WTC11 (cell line): ENCODE results near the gene CTDSPL. TPM values are rescaled to one million over a fixed set of nuclear protein-coding genes. Genes with fewer than 3 reads are reported as not detected.

ENCODE experiments used
- ATAC-seq: fragments of 200-7000 bp; cut with Tn5 transposase; 2 replicates; pipeline ENCODE4 v1.10.0; 2021; ENCODE audit warnings: mild to moderate bottlenecking, moderate library complexity
- CTCF ChIA-PET: fragments of 300-600 bp; sonication (Branson Sonifier 250); formaldehyde crosslinking; loops from one replicate; lab custom pipeline; 2021; ENCODE audit warnings: antibody characterized with exemption; lab: Charles Lee
- POLR2A ChIA-PET: fragments of 350-600 bp; sonication (Branson Sonifier 250); formaldehyde crosslinking; loops from one replicate; lab custom pipeline; 2021; ENCODE audit warnings: antibody characterized with exemption; lab: Charles Lee
- DNase-seq: peaks from one replicate; pipeline ENCODE4 v3.0.0; 2021; ENCODE audit warnings: low spot score
- H3K27ac Mint-ChIP-seq: 2 replicates; pipeline ENCODE4 v1.8.0; 2021; ENCODE audit warnings: mixed read lengths
- H3K27me3 Mint-ChIP-seq: 2 replicates; pipeline ENCODE4 v1.8.0; 2021; ENCODE audit warnings: low read depth, mild to moderate bottlenecking, moderate library complexity, mixed read lengths
- H3K36me3 Mint-ChIP-seq: 2 replicates; pipeline ENCODE4 v1.8.0; 2021; ENCODE audit warnings: mixed read lengths
- H3K4me1 Mint-ChIP-seq: 2 replicates; pipeline ENCODE4 v1.8.0; 2022; ENCODE audit warnings: mixed read lengths
- H3K4me3 Mint-ChIP-seq: 2 replicates; pipeline ENCODE4 v1.8.0; 2021; ENCODE audit warnings: mild to moderate bottlenecking, moderate library complexity, mixed read lengths
- H3K9me3 Mint-ChIP-seq: 2 replicates; pipeline ENCODE4 v1.8.0; 2021; ENCODE audit warnings: mixed read lengths
- ATF1 ChIP-seq: sonication (generic); formaldehyde crosslinking; IDR thresholded peaks from 2 replicates; pipeline ENCODE4 v1.8.1; 2023; ENCODE audit warnings: mild to moderate bottlenecking, moderate library complexity, missing genetic modification reagents
- CBFB ChIP-seq: sonication (generic); formaldehyde crosslinking; IDR thresholded peaks from 2 replicates; pipeline ENCODE4 v1.8.1; 2022; ENCODE audit warnings: mild to moderate bottlenecking, low read depth, missing genetic modification reagents
- EMX1 ChIP-seq: fragments of 250-450 bp; sonication (Bioruptor Pico); IDR thresholded peaks from 2 replicates; pipeline ENCODE4 v1.8.0; 2021; ENCODE audit warnings: mild to moderate bottlenecking
- ESRRA ChIP-seq: sonication (generic); formaldehyde crosslinking; IDR thresholded peaks from 2 replicates; pipeline ENCODE4 v1.8.1; 2022; ENCODE audit warnings: mild to moderate bottlenecking, missing genetic modification reagents, borderline replicate concordance
- FOXP1 ChIP-seq: sonication (generic); formaldehyde crosslinking; IDR thresholded peaks from 2 replicates; pipeline ENCODE4 v1.8.0; 2022; ENCODE audit warnings: missing genetic modification reagents, mild to moderate bottlenecking, moderate library complexity, borderline replicate concordance
- GABPB1 ChIP-seq: sonication (generic); formaldehyde crosslinking; IDR thresholded peaks from 2 replicates; pipeline ENCODE4 v1.8.1; 2023; ENCODE audit warnings: mild to moderate bottlenecking, missing genetic modification reagents
- GRHL2 ChIP-seq: fragments of 250-450 bp; sonication (Bioruptor Pico); IDR thresholded peaks from 2 replicates; pipeline ENCODE4 v1.8.0; 2022; ENCODE audit warnings: mild to moderate bottlenecking, moderate library complexity; ENCODE audit not compliant: insufficient replicate concordance, severe bottlenecking
- HMGA2 ChIP-seq: fragments of 250-450 bp; sonication (Bioruptor Pico); IDR thresholded peaks from 2 replicates; pipeline ENCODE4 v1.4.0; 2021; ENCODE audit warnings: mild to moderate bottlenecking, moderate library complexity
- NFE2L1 ChIP-seq: sonication (generic); formaldehyde crosslinking; IDR thresholded peaks from 2 replicates; pipeline ENCODE4 v1.8.1; 2023; ENCODE audit warnings: missing genetic modification reagents
- NR2C2 ChIP-seq: sonication (generic); formaldehyde crosslinking; IDR thresholded peaks from 2 replicates; pipeline ENCODE4 v1.8.0; 2022; ENCODE audit warnings: mild to moderate bottlenecking, missing genetic modification reagents
- TCF7 ChIP-seq: sonication (generic); formaldehyde crosslinking; IDR thresholded peaks from 2 replicates; pipeline ENCODE4 v1.8.0; 2022; ENCODE audit warnings: mild to moderate bottlenecking, low read depth, missing genetic modification reagents, moderate library complexity
- TEAD1 ChIP-seq: sonication (generic); formaldehyde crosslinking; IDR thresholded peaks from 2 replicates; pipeline ENCODE4 v1.8.0; 2022; ENCODE audit warnings: mild to moderate bottlenecking, missing genetic modification reagents
- ZNF138 ChIP-seq: sonication (generic); formaldehyde crosslinking; conservative IDR thresholded peaks from 2 replicates; pipeline ENCODE4 v1.8.1; 2022; ENCODE audit warnings: mild to moderate bottlenecking, moderate library complexity, missing genetic modification reagents
- ZNF232 ChIP-seq: sonication (generic); formaldehyde crosslinking; IDR thresholded peaks from 2 replicates; pipeline ENCODE4 v1.8.0; 2022; ENCODE audit warnings: mild to moderate bottlenecking, missing genetic modification reagents
- ZNF317 ChIP-seq: sonication (generic); formaldehyde crosslinking; IDR thresholded peaks from 2 replicates; pipeline ENCODE4 v1.8.1; 2023; ENCODE audit warnings: low read depth, mild to moderate bottlenecking, moderate library complexity, missing genetic modification reagents, borderline replicate concordance
- ZNF671 ChIP-seq: fragments of 250-450 bp; sonication (Bioruptor Pico); IDR thresholded peaks from 2 replicates; pipeline ENCODE4 v1.8.0; 2021; ENCODE audit warnings: mild to moderate bottlenecking
- total RNA-seq: library from RNA; stranded (reverse); gene quantifications from 3 replicates; pipeline ENCODE4 v1.2.3, GENCODE V29; 2021
- TF ChIP-seq, protein P1 (sequence below): sonication (generic); formaldehyde crosslinking; IDR thresholded peaks from 2 replicates; pipeline ENCODE4 v1.8.1; 2023; ENCODE audit warnings: mild to moderate bottlenecking, missing genetic modification reagents, moderate library complexity
- TF ChIP-seq, protein P2 (sequence below): fragments of 250-450 bp; sonication (Bioruptor Pico); IDR thresholded peaks from 2 replicates; pipeline ENCODE4 v1.9.0; 2021; ENCODE audit warnings: mild to moderate bottlenecking
- TF ChIP-seq, protein P3 (sequence below): sonication (generic); formaldehyde crosslinking; IDR thresholded peaks from 2 replicates; pipeline ENCODE4 v1.8.1; 2022; ENCODE audit warnings: low read depth, missing genetic modification reagents, borderline replicate concordance
- TF ChIP-seq, protein P4 (sequence below): sonication (generic); formaldehyde crosslinking; IDR thresholded peaks from 2 replicates; pipeline ENCODE4 v1.8.0; 2022; ENCODE audit warnings: mild to moderate bottlenecking, missing genetic modification reagents
- TF ChIP-seq, protein P5 (sequence below): sonication (generic); formaldehyde crosslinking; IDR thresholded peaks from 2 replicates; pipeline ENCODE4 v1.8.0; 2022; ENCODE audit warnings: mild to moderate bottlenecking, missing genetic modification reagents
- TF ChIP-seq, protein P6 (sequence below): sonication (generic); formaldehyde crosslinking; IDR thresholded peaks from 2 replicates; pipeline ENCODE4 v1.8.0; 2022; ENCODE audit warnings: mild to moderate bottlenecking, missing genetic modification reagents
- TF ChIP-seq, protein P7 (sequence below): fragments of 250-450 bp; sonication (Bioruptor Pico); conservative IDR thresholded peaks from 2 replicates; pipeline ENCODE4 v1.9.0; 2021; ENCODE audit warnings: mild to moderate bottlenecking

The CTDSPL gene
- total RNA-seq, 1 experiment from 2014 or later, result 41.2 TPM

DNA sequence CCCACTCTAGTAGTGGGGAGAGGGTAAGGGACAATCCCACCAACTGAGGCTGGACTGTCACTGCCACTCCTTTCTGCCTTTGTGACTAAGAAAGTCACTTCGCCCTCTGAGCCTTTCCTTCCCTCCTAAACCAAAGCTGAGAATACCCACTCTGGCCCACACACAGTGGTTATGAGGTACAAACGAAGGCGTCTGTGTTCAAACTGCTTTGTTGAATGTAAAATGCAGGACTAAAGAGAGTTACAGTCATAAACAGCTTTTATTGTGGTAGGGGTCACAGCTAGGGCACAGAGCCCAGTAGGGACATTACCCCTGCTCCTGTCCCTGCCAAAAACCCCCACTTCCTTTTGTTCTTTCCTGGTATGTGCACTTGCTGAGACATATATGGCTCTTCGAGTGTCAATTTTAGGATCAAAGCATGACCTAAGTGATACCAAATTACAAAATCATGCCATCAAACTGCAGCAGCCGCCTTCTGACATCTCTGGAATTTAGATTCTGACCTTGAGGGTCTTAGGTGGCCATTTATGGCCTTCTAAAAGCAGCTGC is 45.1 kb downstream of the CTDSPL start:
- ChIA-PET CTCF (interaction anchor here (2.6 to 2.7 kb wide), 2 partner anchors 61 to 67 kb away, joined by 8 to 12 read pairs; no protein-coding TSS in a partner anchor), POLR2A (no interaction called here)
- ATAC-seq, result no peak
- peak overlapping the region; percentile 19; the same call in 1 of the 2 replicates for H3K27ac Mint-ChIP-seq
- TF ChIP-seq ATF1, result no peak
- no peak for TF ChIP-seq CBFB (CRISPR knock-in tag)
- TF ChIP-seq ZNF138 (CRISPR knock-in tag), result no peak
- TF ChIP-seq EMX1 (CRISPR knock-in tag), result no peak
- TF ChIP-seq, protein P1, sequence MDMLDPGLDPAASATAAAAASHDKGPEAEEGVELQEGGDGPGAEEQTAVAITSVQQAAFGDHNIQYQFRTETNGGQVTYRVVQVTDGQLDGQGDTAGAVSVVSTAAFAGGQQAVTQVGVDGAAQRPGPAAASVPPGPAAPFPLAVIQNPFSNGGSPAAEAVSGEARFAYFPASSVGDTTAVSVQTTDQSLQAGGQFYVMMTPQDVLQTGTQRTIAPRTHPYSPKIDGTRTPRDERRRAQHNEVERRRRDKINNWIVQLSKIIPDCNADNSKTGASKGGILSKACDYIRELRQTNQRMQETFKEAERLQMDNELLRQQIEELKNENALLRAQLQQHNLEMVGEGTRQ (CRISPR knock-in tag), result no peak
- TF ChIP-seq, protein P2, sequence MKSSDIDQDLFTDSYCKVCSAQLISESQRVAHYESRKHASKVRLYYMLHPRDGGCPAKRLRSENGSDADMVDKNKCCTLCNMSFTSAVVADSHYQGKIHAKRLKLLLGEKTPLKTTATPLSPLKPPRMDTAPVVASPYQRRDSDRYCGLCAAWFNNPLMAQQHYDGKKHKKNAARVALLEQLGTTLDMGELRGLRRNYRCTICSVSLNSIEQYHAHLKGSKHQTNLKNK (CRISPR knock-in tag), result no peak
- TF ChIP-seq HMGA2 (CRISPR knock-in tag), result no peak
- TF ChIP-seq, protein P3, sequence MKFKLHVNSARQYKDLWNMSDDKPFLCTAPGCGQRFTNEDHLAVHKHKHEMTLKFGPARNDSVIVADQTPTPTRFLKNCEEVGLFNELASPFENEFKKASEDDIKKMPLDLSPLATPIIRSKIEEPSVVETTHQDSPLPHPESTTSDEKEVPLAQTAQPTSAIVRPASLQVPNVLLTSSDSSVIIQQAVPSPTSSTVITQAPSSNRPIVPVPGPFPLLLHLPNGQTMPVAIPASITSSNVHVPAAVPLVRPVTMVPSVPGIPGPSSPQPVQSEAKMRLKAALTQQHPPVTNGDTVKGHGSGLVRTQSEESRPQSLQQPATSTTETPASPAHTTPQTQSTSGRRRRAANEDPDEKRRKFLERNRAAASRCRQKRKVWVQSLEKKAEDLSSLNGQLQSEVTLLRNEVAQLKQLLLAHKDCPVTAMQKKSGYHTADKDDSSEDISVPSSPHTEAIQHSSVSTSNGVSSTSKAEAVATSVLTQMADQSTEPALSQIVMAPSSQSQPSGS (CRISPR knock-in tag), result no peak
- TF ChIP-seq, protein P4, sequence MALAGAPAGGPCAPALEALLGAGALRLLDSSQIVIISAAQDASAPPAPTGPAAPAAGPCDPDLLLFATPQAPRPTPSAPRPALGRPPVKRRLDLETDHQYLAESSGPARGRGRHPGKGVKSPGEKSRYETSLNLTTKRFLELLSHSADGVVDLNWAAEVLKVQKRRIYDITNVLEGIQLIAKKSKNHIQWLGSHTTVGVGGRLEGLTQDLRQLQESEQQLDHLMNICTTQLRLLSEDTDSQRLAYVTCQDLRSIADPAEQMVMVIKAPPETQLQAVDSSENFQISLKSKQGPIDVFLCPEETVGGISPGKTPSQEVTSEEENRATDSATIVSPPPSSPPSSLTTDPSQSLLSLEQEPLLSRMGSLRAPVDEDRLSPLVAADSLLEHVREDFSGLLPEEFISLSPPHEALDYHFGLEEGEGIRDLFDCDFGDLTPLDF (CRISPR knock-in tag), result no peak
- TF ChIP-seq NR2C2, result no peak
- TF ChIP-seq TEAD1 (CRISPR knock-in tag), result no peak
- TF ChIP-seq, protein P5, sequence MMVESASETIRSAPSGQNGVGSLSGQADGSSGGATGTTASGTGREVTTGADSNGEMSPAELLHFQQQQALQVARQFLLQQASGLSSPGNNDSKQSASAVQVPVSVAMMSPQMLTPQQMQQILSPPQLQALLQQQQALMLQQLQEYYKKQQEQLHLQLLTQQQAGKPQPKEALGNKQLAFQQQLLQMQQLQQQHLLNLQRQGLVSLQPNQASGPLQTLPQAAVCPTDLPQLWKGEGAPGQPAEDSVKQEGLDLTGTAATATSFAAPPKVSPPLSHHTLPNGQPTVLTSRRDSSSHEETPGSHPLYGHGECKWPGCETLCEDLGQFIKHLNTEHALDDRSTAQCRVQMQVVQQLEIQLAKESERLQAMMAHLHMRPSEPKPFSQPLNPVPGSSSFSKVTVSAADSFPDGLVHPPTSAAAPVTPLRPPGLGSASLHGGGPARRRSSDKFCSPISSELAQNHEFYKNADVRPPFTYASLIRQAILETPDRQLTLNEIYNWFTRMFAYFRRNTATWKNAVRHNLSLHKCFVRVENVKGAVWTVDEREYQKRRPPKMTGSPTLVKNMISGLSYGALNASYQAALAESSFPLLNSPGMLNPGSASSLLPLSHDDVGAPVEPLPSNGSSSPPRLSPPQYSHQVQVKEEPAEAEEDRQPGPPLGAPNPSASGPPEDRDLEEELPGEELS (CRISPR knock-in tag), result no peak
- TF ChIP-seq, protein P6, sequence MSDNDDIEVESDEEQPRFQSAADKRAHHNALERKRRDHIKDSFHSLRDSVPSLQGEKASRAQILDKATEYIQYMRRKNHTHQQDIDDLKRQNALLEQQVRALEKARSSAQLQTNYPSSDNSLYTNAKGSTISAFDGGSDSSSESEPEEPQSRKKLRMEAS, result no peak
- TF ChIP-seq ZNF317 (CRISPR knock-in tag), result no peak
- no peak overlapping the region for H3K4me3 Mint-ChIP-seq
- H3K9me3 Mint-ChIP-seq, result no peaks in the 10 kb centered on the region
- H3K36me3 Mint-ChIP-seq, result no peaks in the 10 kb centered on the region
- no peaks in the 10 kb centered on the region for H3K27me3 Mint-ChIP-seq
- no peak for DNase-seq
- peaks cover 33% of the 10 kb centered on the region for H3K4me1 Mint-ChIP-seq

DNA sequence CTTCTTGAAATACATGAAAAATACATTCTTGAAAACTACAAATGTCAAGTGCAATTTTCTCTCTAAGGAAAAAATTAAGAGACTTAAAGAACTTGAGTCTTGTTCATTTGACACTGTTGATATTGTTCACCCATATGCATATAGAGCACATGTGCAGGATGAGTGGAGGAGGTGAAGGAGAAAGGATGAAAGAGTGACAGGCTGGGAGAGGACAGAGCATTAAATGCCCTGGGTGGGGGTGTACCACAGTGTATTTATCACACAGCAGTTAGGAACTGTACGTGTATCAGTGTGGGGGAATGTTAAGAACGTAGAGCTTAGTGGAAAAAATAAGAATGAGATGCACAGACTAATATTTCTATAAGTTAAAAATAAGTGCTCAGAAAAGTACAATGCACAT is 45.7 kb downstream of the CTDSPL start:
- POLR2A ChIA-PET, result no interaction called here
- no peaks in the 10 kb centered on the region for H3K36me3 Mint-ChIP-seq
- H3K27ac Mint-ChIP-seq, result no peak overlapping the region
- no peak overlapping the region for H3K4me3 Mint-ChIP-seq
- peaks cover 33% of the 10 kb centered on the region for H3K4me1 Mint-ChIP-seq
- DNase-seq (no peak), ATAC-seq (no peak)
- H3K27me3 Mint-ChIP-seq, result no peaks in the 10 kb centered on the region
- TF ChIP-seq ZNF232, result no peak
- no peak for TF ChIP-seq GABPB1
- no peak for TF ChIP-seq FOXP1 (CRISPR knock-in tag)
- TF ChIP-seq ESRRA, result no peak
- TF ChIP-seq CBFB (CRISPR knock-in tag), result no peak
- no peak for TF ChIP-seq GRHL2 (CRISPR knock-in tag)
- TF ChIP-seq NFE2L1 (CRISPR knock-in tag), result no peak
- no peak for TF ChIP-seq TCF7 (CRISPR knock-in tag)
- TF ChIP-seq, protein P7, sequence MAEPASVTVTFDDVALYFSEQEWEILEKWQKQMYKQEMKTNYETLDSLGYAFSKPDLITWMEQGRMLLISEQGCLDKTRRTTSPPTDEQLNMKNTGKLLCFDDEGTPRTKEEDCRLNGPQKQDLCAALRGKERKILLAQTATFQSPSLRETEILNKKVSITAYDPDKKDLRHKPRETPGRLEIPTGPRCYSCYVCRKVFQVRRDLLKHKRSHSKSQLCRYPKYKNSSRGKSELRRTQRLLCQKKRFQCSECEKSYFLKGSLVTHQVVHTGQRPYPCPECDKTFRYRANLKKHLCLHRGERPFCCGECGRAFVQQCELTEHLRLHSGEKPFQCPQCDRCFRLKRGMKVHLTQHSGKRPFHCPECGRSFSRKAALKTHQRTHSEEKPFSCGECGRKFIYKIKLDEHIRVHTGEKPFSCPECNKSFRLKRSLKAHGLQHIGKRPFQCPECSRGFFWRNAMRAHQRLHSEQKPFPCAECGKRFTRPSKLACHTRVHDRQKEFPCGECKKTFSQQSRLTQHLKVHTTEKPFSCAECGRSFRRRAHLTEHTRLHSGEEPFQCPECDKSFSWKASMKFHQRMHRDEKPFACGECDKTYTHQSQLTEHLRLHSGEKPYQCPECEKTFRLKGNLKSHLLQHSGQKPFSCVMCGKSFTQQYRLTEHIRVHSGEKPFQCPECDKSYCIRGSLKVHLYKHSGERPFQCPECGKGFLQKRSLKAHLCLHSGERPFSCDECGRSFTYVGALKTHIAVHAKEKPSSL, result no peak
- TF ChIP-seq ZNF671 (CRISPR knock-in tag), result no peak
- TF ChIP-seq, all 79 proteins: peak for 0
- CTCF ChIA-PET, result no interaction called here
- H3K9me3 Mint-ChIP-seq, result no peaks in the 10 kb centered on the region
